HG02981 (cell line): Measurements from ENCODE around the gene LGR6.
"Not testable (repeated sequence)": the region's sequence is repeated elsewhere in the genome, so short reads cannot be mapped to it uniquely, and the experiment has no call there.

Experiments used
- ATAC-seq: cut with Tn5 transposase; IDR thresholded peaks from one replicate; pipeline ENCODE4 v1.9.1; 2021; ENCODE audit warnings: mild to moderate bottlenecking, moderate library complexity; ENCODE audit not compliant: unreplicated experiment

Gene LGR6

DNA sequence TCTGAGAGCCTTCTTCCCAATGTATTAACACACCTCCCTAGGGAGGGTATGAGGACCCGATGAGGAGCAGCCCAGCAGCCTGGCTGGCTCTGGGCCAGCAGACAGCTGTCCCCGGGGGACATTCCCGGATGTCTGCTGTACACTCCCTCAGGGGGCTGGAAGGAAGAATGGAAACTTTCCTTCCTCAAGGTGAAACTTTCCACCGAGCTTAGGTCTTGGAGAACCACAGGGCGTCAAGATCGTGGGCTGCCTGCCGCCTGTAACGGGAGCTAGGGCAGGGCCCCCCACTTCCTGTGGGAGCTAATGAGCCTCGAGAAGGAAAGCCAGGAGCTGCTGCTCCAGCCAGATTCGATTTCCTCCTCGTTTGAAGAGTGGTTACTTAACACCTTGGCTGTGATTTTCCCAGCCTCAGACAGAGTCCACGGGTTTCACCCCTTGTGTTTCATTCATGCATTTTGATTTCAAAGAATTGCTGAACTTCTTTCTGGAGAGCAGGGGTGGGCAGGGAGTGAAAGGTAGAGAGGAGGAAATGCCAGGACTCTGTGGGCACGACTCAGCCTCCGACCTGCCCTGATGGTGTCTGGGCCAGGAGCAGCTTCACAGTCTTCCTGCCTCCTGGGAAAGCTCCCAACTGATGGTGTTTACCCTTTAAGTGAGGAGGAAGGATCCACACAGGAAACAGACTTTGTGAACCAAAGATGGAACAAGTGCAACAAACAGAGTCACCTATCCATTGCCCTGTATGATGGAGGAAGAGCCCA, 118.5 kb downstream of the LGR6 start:
- ATAC-seq, result no peak

DNA sequence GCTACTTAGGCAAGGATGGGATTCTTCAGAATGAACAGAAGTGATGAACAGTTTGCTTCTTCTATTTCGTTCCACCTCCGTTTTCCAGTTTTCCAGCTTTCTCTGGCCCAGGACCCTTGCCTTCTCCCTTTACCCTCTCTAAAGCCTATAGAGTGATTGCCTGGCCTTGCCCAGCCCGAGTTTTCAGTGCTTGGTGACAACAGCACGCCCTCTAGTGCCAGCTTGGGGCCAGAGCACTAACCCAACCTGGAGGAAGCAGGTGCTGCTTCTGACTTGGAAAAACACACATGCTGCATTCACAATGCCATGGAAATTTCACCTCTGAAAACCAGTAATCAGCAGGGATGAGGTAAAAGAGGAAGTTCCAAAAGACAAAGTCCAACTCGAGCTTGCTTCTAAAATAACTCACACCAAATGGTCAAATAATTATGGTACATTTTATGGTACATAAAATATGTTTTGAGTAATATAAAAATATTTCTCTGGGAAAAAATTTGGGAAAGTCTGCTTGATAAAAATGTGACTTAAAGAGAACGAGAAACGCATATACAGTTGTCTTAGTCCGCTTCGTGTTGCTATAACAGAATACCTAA, 122.1 kb downstream of the LGR6 start:
- ATAC-seq, result no peak

DNA sequence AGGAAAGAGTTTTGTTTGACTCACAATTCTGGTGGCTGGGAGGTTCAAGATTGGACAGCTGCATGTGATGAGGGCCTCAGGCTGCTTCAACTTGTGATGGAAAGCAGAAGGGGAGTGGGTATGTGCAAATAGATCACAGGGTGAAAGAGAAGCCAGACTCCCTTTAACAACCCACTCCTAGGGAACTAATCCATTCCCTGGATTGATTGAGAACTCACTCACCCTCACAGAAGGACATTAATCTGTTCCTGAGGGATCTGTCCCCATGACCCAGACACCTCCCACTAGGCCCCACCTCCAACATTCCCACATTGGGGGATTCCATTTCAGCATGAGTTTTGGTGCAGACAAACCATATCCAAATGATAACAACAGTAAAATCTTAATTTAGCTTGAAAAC, 122.6 kb downstream of the LGR6 start:
- ATAC-seq, result no peak

DNA sequence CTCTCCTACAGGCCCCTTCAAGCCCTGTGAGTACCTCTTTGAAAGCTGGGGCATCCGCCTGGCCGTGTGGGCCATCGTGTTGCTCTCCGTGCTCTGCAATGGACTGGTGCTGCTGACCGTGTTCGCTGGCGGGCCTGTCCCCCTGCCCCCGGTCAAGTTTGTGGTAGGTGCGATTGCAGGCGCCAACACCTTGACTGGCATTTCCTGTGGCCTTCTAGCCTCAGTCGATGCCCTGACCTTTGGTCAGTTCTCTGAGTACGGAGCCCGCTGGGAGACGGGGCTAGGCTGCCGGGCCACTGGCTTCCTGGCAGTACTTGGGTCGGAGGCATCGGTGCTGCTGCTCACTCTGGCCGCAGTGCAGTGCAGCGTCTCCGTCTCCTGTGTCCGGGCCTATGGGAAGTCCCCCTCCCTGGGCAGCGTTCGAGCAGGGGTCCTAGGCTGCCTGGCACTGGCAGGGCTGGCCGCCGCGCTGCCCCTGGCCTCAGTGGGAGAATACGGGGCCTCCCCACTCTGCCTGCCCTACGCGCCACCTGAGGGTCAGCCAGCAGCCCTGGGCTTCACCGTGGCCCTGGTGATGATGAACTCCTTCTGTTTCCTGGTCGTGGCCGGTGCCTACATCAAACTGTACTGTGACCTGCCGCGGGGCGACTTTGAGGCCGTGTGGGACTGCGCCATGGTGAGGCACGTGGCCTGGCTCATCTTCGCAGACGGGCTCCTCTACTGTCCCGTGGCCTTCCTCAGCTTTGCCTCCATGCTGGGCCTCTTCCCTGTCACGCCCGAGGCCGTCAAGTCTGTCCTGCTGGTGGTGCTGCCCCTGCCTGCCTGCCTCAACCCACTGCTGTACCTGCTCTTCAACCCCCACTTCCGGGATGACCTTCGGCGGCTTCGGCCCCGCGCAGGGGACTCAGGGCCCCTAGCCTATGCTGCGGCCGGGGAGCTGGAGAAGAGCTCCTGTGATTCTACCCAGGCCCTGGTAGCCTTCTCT, 124.6 kb downstream of the LGR6 start:
- ATAC-seq, result no peak

DNA sequence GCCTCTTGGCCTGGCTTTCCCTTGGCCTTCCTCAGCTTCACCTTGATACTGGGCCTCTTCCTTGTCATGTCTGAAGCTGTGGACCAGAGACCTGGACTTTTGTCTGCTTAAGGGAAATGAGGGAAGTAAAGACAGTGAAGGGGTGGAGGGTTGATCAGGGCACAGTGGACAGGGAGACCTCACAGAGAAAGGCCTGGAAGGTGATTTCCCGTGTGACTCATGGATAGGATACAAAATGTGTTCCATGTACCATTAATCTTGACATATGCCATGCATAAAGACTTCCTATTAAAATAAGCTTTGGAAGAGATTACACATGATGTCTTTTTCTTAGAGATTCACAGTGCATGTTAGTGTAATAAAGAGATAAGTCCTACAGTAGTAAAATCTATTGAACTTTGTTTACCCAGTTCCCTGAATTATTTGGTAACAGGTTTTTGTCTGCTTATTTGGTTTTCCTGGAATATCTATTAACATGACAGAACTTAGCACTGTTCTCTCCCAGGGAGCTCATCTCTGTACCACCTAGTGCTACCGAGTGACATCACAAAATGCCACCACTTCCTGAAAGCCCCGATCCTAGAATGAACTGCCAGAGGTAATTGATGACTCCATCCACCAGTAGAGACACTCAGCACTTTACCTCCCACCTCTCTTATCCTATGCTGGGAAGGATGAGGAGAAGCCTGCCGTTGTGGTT, 125.9 kb downstream of the LGR6 start:
- ATAC-seq, result no peak

DNA sequence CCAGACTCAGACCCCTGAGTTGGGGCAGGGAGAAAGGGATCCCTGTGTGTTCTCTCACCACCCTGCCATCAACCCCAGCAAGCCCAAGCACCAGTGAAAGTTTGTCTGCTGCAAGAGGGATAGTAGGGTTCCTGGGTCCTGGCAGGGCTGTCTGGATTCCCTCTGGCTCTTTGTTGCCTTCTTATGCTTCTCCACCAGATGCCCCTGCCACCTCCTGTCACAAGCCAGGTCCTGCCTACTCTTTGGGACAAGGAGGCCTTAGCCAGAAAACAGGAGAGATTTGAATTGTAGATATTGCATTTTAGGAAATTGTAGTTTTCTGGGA, 126.4 kb downstream of the LGR6 start:
- no peak for ATAC-seq

DNA sequence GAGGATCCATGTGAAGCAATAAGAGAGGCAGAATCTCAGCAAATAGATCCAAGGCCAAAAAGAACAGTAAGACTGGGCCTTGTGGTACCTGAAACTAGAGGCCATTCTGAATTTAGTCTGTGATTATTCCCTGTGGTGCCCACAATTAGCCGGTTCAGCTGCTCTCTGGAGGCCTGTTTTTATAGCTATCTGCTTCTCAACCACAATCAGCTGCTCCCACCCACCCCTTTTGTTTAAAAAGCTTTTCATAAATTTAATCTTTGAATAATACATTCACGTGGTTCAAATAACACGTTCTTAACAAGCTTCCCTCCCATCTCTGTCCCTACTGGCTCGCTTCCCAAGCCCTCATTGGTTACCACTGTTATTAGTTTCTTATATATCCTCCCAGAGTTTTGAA, 130.1 kb downstream of the LGR6 start:
- no peak for ATAC-seq

DNA sequence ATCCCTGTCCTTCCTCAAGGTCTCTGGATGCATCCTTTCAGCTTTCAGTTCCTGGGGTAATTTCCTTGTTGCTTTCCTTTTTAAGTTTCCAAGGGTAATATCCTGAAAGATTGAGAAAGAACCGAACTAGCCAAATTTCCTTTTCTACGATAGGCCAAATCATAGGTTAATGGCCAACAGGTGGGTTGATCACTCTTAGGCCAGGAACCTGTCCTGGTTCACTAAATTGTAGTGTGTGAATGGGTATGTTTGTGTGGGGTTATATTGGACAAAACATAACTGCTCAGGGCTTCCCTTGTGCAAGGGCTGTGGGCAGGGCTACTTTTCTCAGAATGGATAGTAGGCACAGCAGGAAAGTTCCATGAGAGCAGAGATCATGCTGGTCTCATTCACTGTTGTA, 131.0 kb downstream of the LGR6 start:
- ATAC-seq, result no peak

DNA sequence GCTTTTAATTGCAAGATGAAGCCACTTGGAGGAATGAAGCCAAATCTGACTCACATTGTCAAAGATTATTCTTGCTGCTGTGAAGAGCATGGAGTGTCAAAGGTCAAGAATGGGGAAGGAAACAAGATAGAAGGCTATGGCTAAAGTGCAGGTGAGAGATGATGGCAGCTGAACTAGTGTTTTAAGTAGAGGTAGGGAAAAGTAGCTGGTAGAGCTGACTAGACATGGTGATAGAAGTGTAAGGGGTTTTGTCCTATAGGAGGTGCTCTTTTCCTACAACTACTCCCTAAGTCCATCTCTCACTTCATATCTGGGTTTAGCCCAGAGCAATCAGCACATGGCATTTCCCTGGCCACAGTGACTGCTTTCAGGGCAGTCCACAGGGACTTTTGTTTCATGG, 136.3 kb downstream of the LGR6 start:
- ATAC-seq, result no peak

DNA sequence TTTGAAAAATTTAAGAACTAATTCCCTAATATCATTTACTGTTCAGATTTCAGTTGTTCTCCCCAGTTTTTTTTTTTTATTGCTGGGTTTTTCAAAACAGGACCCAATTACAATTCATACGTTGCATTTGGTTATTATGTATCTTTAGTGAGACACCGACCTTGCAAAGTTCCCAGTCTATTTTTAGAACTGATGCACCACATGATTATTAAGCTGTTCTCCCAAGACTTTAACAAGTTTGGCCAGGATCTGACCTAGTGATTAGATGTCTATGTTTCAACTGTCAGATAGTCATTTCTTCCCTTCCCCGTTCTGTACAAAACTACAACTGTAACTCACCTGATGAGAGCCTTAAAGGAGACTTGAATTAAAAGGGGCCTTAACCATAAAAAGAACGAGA, 140.3 kb downstream of the LGR6 start:
- ATAC-seq, result no peak

DNA sequence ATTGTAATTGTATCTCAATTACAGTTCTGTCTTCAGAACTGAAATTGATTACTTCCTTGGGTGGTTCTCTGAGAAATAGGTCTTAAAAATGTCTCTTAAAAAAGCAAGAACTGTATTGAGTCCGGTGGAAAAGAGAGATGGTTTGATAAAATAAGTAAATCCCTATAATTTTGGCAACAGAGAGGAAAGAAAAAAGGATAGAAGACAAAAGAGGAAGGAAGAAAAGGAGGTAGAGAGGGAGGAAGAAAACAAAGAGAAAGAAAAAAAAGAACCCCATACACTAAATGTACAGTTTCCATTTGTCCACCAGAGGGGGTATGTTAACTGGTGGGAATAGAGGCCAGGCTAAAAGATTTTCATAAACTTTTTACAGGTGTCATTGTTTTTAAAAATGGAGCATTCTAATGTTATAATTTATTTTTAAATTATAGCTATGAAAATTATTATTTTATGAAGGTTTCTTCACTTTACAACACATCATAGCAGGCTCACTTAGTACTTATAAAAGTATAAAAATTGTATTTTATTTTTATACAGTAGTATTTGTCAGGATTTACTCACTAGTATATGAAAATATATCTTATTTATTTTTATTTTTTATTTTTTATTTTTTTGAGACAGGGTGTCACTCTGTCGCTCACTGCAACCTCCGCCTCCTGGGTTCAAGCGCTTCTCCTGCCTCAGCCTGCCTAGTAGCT, 150.2 kb downstream of the LGR6 start:
- no peak for ATAC-seq

DNA sequence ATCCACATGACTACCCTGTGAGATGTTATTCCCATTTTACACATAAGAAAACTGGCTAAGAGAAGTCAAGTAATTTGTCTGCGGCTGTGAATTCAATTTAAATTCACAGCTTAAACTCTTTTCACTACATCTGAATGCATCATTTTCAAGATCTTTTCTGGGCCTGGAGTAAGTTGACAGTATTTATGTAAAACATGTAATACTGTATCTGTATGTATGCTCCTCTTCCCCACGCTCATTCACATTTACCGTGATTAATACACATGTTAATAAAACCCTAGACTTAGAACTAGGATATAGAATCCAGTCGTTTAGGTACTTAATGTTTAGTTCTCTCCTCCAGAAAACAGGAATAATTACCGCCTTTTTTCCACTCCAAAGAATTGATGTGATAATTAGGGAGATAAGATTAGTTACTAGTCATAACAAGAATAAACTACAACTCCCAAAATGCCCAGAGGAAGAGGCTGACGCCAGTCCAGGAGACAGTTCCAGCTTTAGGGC, 154.5 kb downstream of the LGR6 start:
- no peak for ATAC-seq

DNA sequence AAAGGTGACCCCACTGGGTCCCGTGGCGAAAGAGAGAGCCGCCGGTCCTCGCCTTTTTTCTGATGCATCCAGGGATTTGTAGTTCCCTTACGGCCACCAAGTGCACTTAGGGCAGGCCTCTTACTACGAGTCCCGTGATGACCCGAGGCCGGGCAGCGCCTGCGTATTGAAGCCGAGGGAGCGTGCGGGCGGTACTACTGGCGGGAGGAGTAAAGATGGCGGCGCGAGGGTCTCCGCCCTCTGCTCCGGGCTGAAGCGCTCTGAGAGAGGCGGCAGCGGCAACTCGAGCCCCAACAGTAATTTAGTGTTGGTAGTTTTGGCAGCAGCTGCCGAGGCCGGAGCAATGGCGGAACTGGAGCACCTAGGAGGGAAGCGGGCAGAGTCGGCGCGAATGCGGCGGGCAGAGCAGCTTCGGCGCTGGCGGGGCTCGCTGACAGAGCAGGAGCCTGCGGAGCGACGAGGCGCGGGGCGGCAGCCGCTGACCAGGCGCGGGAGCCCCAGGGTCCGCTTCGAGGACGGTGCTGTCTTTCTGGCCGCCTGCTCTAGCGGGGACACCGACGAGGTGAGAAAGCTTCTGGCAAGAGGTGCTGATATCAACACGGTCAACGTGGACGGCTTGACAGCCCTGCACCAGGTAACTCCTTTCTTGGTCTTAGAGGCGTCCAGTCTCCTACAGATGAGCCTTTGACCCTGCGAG, 155.1 kb downstream of the LGR6 start, which contains the start of gene PPP1R12B:
Gene PPP1R12B (plus strand): TSS at position 191 of the 697 bp plus-strand sequence. CDS start 153 bp downstream, at position 344.
- peak; percentile 94 for ATAC-seq

DNA sequence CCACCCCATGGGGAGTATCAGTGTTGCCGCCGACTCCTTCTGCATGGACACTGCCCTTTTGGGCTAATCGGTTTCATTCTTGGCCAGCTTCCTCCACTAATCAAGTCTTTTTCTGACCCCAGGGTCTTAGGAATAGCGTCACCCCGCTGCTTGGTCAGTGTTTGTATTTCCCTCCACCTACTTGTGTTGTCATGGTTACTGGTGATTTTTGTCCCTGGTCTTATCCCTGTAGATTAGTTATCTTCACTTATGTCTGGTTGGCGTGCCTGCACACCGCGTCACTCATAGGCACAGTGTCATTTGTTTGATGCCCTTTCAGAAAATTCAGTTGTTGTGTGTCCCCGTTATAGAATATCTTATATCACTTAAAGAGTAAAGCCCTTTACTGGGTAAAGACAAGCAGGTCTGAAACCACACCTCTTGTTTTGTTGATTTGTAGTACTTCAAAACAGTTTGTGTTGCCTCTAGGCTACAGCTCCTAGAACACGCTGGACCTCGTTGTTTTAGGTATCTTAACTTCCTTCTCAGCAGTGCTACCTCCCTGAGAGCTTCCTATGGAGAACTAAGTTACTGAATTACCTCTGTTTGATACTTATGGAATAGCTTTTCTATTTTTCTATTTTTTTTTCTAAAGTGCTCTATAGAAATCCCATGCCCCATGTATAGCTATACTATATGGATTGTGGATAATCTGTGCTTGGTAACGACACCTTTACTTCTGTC, 155.8 kb downstream of the LGR6 start:
- ATAC-seq, result peak; percentile 29

DNA sequence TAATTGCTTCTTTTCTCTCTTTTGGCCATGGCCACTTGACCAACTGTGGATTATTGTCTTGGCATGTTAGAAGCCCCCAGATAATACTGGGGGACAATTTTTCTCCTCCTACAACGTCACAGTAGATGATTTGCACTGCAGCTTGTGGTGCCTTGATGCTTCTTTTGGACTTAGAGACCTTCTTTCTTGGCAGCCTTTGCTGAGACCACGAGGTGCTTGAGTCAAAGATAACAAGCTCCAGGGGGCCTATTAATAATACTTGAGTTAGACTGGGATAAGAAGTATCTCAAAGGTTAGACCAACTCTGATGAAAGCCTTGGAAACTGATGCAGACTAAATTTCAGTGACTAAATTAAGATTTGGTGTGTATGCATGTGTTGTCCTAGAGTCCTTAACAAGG, 158.1 kb downstream of the LGR6 start:
- no peak for ATAC-seq

DNA sequence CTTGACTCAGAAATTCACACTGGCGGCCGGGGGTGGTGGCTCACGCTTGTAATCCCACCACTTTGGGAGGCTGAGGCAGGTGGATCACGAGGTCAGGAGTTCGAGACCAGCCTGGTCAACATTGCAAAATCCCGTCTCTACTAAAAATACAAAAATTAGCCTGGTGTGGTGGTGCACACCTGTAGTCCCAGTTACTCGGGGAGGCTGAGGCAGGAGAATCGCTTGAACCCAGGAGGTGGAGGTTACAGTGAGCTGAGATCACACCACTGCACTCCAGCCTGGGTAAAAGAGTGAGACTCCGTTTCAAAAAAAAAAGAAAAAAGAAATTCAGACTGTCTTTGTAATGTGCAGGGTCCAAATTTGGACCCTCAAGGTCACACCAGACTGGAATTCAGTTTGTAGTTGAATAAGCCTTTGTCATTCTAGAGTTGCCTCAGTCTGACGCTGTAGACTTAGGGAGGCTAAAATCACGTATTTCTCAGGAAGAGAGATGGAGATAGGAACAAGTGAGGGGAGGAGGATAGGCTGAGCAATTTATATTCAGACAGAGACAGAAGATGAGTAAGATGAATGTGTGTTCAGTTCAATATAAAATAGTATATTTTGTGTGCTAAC, 159.1 kb downstream of the LGR6 start:
- not testable (repeated sequence) for ATAC-seq

DNA sequence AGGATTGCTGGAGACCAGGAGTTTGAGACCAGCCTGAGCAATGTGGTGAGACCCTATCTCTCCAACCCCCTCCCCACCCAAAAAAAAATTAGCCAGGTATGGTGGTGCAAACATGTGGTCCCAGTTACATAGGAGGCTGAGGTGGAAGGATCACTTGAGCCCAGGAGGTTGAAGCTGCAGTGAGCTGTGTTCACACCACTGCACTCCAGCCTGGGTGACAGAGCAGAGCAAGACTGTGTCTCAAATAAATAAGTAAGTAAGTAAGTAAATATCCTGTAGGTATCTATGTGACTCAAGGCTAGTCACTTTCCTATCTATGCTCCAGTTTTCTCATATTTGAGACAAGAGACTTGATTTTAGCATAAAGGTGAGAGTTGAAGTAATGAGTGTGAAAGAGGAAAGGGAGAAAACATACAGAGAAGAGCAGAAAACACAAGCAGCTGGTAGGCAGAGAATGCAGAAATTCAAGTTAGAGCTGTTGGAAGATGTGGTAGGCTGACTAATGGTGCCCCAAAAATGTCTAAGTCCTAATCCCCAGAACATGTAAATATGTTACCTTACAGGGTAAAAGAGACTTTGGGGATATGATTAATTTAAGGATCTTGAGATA, 162.4 kb downstream of the LGR6 start:
- ATAC-seq, result no peak

DNA sequence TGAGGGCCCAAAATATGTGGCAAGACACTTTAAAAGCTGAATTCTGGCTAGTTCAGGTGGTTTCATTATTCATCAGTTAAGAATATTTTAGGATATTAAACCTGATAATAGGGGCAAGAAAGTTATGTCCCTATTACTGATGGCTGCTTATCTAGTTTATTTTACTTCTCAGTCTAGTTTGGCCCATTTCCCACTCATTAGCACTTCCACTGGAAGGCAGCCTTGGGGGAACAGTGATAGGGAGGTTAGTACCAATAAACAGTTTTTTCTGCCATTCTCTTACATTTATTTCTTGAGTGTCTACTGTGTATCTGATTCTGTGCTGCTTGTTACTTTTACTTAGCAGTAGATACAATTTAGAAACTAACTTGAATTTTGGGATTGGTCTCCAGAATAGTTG, 163.9 kb downstream of the LGR6 start:
- ATAC-seq, result no peak
